Fibroblast of mammary gland (primary cell): Measurements from ENCODE around the gene TKFC.

Experiments
- DNase-seq: peaks from one replicate; pipeline ENCODE4 v3.0.0-alpha.2; 2010; ENCODE audit warnings: low read depth
- H3K4me3 ChIP-seq: 2 replicates; pipeline ENCODE4 v1.5.1; 2011; ENCODE audit warnings: low read depth, mild to moderate bottlenecking, low read length, moderate library complexity; ENCODE audit not compliant: control insufficient read depth
- CTCF ChIP-seq: conservative IDR thresholded peaks from 2 replicates; pipeline ENCODE4 v1.5.1; 2011; ENCODE audit warnings: low read depth, low read length, inconsistent platforms; ENCODE audit not compliant: control insufficient read depth, insufficient read depth

The TKFC gene

DNA sequence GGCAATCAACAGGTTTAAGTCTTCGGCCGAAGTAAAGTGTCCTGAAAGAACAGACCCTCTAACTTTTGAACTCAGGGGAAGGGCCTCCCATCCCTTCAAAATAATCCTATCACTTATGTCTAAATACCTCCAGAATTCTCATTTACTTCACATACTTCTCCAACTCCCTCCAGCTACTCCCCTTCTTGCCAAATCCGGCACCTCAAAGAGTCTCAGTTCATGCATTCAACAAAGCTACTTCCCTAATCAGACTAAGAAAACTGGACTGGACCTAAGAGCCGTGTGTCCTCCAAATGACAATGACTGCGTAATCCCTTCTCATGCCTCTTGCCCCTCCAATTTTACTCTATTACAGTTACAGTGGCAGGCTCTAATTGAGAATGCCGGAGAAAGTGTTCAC is 1.4 kb upstream of the TKFC start:
- DNase-seq: no peak
- peak overlapping the region; percentile 89 for H3K4me3 ChIP-seq
- no peak for TF ChIP-seq CTCF

GRCh38 chr11:61332281-61332796 is 689 bp upstream of the TKFC start:
- H3K4me3 ChIP-seq: peak overlapping the region; percentile 89
- no peak for TF ChIP-seq CTCF
- peak; percentile 21 for DNase-seq

DNA sequence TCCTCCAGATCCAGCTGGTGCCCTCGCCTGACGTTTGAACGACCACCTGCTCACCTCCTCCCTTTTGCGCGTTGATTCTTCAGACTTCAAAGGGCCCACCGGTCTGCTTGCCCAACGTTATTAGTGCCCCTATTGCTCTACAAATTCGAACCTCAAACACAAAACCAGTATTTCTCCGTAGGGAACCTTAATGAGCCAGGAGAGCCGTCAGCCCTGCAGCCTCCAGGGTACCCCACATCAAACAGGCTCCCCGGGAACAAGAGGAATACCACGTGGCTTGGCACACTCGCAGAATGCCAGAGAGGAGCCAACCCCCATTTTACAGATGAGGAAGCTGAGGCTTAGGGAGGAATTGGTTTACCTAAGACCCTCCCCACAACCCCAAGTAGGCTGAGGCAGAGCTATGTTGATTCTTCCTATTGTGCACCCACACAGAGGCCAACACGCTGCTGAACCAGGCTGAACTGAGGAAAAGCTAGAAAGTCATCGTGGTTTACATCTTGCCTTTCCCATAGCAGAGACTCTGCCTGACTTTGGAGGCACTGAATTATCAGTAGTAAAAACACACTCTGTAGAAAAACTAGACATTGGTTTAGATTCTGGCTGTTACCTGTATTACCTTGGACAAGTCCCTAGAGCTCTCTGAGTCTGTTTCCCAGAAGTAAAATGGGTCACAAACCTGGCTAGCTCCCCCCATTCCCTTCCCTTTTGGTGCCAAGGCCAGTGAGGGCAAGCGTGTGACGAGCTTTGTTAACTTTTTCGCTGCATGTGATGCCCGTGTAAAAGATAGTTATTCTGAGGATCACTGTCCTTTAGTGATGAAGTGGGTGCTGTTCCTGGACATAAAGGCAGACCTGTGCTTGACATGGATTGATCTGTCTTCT is 764 bp downstream of the TKFC start:
- peak overlapping the region; percentile 89 for H3K4me3 ChIP-seq
- DNase-seq: no peak
- TF ChIP-seq CTCF: no peak

DNA sequence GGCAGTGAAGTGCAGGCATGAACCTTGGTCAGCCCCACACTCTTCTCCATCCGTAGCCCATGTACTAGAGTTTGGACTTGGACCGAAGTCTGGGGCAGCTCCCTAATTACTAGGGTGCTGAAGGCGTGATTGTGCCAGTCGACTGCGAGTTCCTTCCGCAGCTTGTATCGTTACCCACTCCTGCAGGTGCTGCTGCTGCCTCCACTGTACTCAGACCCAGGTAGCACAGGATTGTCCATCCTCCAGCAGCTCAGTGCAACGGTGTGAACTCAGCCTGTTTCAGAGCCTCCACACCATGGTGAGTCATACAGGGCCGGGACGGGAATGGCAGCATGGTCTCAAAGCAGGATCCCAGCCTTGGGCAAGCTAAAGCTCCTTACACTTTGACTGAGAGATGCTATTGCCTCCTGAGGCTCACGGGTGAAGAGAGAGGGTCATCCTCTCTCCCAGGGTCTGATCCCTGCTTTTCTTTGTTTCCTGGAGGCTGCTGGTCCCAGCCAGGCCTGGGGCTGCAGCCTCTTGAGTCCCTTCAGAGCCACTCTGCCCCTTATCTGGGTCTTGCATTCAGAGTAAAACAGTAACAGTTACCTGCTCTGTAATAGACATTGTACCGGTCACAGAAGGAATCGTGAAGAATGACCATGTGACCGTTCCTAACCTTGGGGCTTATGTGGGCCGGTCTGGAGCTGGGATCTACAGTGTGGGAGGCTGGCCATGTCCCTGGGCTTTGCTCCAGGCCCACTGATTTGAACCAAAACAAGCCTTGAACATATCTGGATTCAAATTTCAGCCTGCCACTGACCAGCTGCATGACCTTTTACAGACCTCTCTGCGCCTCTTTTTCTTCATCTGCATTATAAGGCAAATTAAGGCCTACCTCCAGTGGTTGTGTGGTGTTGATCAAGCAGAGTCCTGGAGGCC is 1.7 kb downstream of the TKFC start:
- TF ChIP-seq CTCF: no peak
- H3K4me3 ChIP-seq: no peak overlapping the region
- DNase-seq: peak; percentile 66

GRCh38 chr11:61335355-61335710 is 2.3 kb downstream of the TKFC start:
- DNase-seq: no peak
- TF ChIP-seq CTCF: no peak
- H3K4me3 ChIP-seq: no peak overlapping the region

DNA sequence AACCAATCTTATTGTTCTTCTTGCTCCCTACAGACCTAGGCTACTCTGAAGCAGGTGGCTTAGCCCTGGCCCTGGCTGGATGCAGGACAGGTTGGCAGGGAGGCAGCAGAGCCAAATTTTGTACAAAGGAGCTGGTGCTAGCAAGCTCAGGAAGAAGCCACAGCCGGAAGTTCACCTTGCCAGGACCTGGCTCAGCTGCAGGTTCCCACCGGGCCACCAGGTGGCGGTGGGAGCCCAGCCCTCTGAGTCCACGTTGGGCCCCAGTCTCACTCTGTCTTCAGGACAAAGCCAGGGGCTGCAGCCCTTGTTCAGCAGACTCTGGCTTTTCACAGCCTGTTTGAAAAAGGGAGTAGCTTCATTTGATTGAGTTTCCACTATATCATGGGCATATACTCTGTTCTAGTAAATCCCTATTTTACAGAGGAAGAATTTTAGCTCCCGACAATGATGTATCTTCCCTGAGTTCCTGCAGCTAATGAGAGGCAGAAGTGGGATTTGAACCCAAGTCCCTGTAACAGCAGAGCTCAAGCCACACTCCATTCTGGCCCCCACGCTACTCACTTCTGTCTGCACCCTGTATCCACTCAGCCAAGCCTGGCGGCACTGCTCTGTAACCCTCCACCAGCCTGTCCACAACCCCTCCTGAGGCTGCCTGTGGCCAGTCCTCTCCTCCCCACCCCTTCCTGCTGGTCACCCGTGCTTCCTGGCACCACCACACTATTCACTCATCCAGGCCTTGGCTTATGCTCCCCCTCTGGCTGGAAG is 3.3 kb downstream of the TKFC start:
- peak; percentile 70 for DNase-seq
- peak; percentile 96 for TF ChIP-seq CTCF
- no peak overlapping the region for H3K4me3 ChIP-seq
